Keratinocyte (primary cell): ENCODE data around the gene IL19. TPM values are rescaled to one million over a fixed set of nuclear protein-coding genes. Genes with fewer than 3 reads are reported as not detected.

Source experiments
- DNase-seq: peaks from one replicate; pipeline ENCODE4 v3.0.0-alpha.2; 2011; ENCODE audit warnings: low read depth, missing footprints, low spot score
- FAIRE-seq: peaks from 2 replicates; lab custom pipeline; 2011; peaks lifted over from hg19 to GRCh38; lab: Jason Lieb, UNC
- H2AFZ ChIP-seq: 2 replicates; pipeline ENCODE4 v1.6.0; 2012; ENCODE audit warnings: low read length, control low read depth, inconsistent platforms; ENCODE audit not compliant: control insufficient read depth
- H3K27ac ChIP-seq: 2 replicates; pipeline ENCODE4 v1.5.1; 2011; ENCODE audit warnings: low read length; ENCODE audit not compliant: control insufficient read depth, insufficient read depth
- H3K27me3 ChIP-seq: 3 replicates; pipeline ENCODE4 v1.6.0; 2011; ENCODE audit warnings: low read length; ENCODE audit not compliant: control insufficient read depth, insufficient read depth; ENCODE audit errors: extremely low read depth
- H3K36me3 ChIP-seq, 2 experiments: 2 replicates in 1 of 2; 3 replicates in 1 of 2; pipeline ENCODE4 v1.5.1; 2011; ENCODE audit warnings: low read length in 2 of 2, mild to moderate bottlenecking in 1 of 2; ENCODE audit not compliant: control insufficient read depth in 2 of 2, insufficient read depth in 2 of 2; ENCODE audit errors: extremely low read depth in 1 of 2
- H3K4me1 ChIP-seq: 3 replicates; pipeline ENCODE4 v1.5.1; 2011; ENCODE audit warnings: low read length; ENCODE audit not compliant: control insufficient read depth, insufficient read depth; ENCODE audit errors: extremely low read depth
- H3K4me2 ChIP-seq: 3 replicates; pipeline ENCODE4 v1.6.0; 2011; ENCODE audit warnings: low read depth, low read length; ENCODE audit not compliant: control insufficient read depth, insufficient read depth; ENCODE audit errors: extremely low read depth
- H3K4me3 ChIP-seq, 3 experiments: fragments of 200-600 bp in 1 of 3; sonication (generic) in 1 of 3; 2 replicates in 2 of 3; 3 replicates in 1 of 3; pipeline ENCODE4 v1.5.1; 2011 to 2016; ENCODE audit warnings: low read length in 3 of 3, mild to moderate bottlenecking in 3 of 3, control low read depth in 2 of 3, inconsistent platforms in 1 of 3, low read depth in 1 of 3, mixed read lengths in 1 of 3, mixed run types in 1 of 3, moderate library complexity in 1 of 3; ENCODE audit not compliant: control insufficient read depth in 2 of 3, insufficient read depth in 2 of 3; ENCODE audit errors: extremely low read depth in 1 of 3
- H3K79me2 ChIP-seq: 2 replicates; pipeline ENCODE4 v1.6.0; 2012; ENCODE audit warnings: low read length; ENCODE audit not compliant: control insufficient read depth, insufficient read depth
- H3K9ac ChIP-seq: 3 replicates; pipeline ENCODE4 v1.6.0; 2011; ENCODE audit warnings: low read length; ENCODE audit not compliant: control insufficient read depth, insufficient read depth; ENCODE audit errors: extremely low read depth
- H3K9me1 ChIP-seq: 3 replicates; pipeline ENCODE4 v1.6.0; 2011; ENCODE audit warnings: low read length; ENCODE audit not compliant: control insufficient read depth, insufficient read depth; ENCODE audit errors: extremely low read depth
- H3K9me3 ChIP-seq: 2 replicates; pipeline ENCODE4 v1.5.1; 2012; ENCODE audit warnings: low read depth, low read length; ENCODE audit not compliant: control insufficient read depth
- H4K20me1 ChIP-seq: 3 replicates; pipeline ENCODE4 v1.6.0; 2011; ENCODE audit warnings: low read length; ENCODE audit not compliant: control insufficient read depth, insufficient read depth; ENCODE audit errors: extremely low read depth
- EZH2 ChIP-seq: IDR thresholded peaks from one replicate; pipeline ENCODE4 v1.6.1; 2012; ENCODE audit warnings: inconsistent platforms, mild to moderate bottlenecking, low read length, moderate library complexity
- dilution Hi-C: fragments of 300-500 bp; cut with MboI; formaldehyde crosslinking; loops from one replicate; pipeline ENCODE4 v1.7.0; 2020; ENCODE audit warnings: low sequenced_read_pairs; ENCODE audit not compliant: extremely low pct_ligation_motif_present
- polyA plus RNA-seq, 5 experiments: library from polyadenylated mRNA; depleted of rRNA in 3 of 5; stranded (reverse) in 3 of 5; stranded (forward) in 1 of 5; unstranded in 1 of 5; fragments of >200 nt; gene quantifications; 1 replicate in 1 of 5; 2 replicates in 3 of 5; 3 replicates in 1 of 5; pipeline versions ENCODE4 v1.2.1 to v1.2.3, GENCODE V29; 2011 to 2012; ENCODE audit warnings: missing spikeins in 2 of 5, low read depth in 1 of 5, low replicate concordance in 1 of 5
- TF ChIP-seq, protein P1 (sequence below), 3 experiments: IDR thresholded peaks in 1 of 3; conservative IDR thresholded peaks in 1 of 3; optimal IDR thresholded peaks in 1 of 3; 2 replicates in 2 of 3; 3 replicates in 1 of 3; pipeline versions ENCODE3 to v1.5.1; 2011; ENCODE audit warnings: low read length in 3 of 3, mild to moderate bottlenecking in 3 of 3, moderate library complexity in 2 of 3, control low read depth in 1 of 3, inconsistent platforms in 1 of 3; ENCODE audit not compliant: insufficient read depth in 2 of 3; ENCODE audit errors: extremely low read depth in 1 of 3

IL19 gene
- polyA plus RNA-seq, 1 donor (not counting 4 experiments of a cell fraction or from before 2014, with no cell fraction given) = not detected

DNA sequence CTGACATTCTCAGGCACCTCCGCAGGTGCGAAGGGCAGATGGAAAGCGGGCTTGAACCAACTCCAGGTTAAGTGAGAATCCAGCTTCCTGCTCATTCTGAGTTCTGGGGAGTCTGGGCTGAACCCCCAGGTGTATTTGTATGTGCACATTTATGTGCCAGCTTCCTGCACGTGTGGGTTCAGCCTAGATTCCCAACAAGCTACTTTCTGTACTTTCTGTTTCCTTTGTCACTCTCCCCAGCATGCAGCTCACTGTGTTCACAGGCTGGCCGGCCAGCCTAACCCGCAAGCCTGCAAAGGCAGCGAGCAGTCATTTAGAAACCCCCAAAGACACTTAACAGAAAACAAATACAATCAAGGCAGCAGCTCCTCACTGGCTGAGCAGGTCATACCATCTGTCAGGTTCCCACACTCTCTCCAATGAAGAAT lies 1.3 kb upstream of the IL19 start:
- H3K27me3 ChIP-seq = peaks cover 32% of the 10 kb centered on the region
- H3K9me1 ChIP-seq = no peaks in the 10 kb centered on the region
- no peak for DNase-seq
- no peak overlapping the region for H3K9ac ChIP-seq
- no peak overlapping the region for H3K4me2 ChIP-seq
- H3K36me3 ChIP-seq = no peaks in the 10 kb centered on the region
- H3K27ac ChIP-seq = no peak overlapping the region
- H2AFZ ChIP-seq = no peak overlapping the region
- H3K4me3 ChIP-seq = no peak overlapping the region
- H4K20me1 ChIP-seq = no peaks in the 10 kb centered on the region
- no peaks in the 10 kb centered on the region for H3K79me2 ChIP-seq
- peaks cover 5% of the 10 kb centered on the region for H3K4me1 ChIP-seq
- dilution Hi-C loops = loop anchor here (25.0 kb wide), 1 partner anchor 218 kb away; no protein-coding TSS in a partner anchor
- H3K9me3 ChIP-seq = no peaks in the 10 kb centered on the region
- no peak for FAIRE-seq
- no peak for TF ChIP-seq EZH2

DNA sequence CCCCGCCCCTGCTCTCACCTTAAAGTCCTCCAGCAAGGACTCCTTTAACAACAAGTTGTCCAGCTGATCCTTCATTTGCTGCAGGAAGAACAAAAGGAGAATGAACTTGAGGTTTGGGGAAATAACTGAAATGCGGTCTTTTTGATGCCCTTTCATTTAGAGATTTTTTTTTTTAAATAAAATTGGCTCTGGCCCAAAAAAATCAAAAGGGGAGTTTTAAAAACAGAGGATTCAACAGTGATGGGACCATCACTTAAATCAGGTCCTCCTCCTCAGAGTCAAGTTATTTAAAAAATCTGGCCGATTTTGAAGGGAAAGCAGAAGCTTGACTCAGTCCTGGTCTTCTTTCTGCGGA lies 742 bp downstream of the IL19 start:
- DNase-seq (no peak), FAIRE-seq (no peak)
- Histone ChIP-seq H3K79me2 (no peaks in the 10 kb centered on the region), H3K9me3 (no peaks in the 10 kb centered on the region), H3K4me3 (no peak overlapping the region), H3K9me1 (no peaks in the 10 kb centered on the region), H3K9ac (no peak overlapping the region), H3K27ac (no peak overlapping the region), H3K27me3 (peaks cover 37% of the 10 kb centered on the region), H3K4me2 (no peak overlapping the region), H3K4me1 (peaks cover 5% of the 10 kb centered on the region), H2AFZ (no peak overlapping the region), H4K20me1 (no peaks in the 10 kb centered on the region), H3K36me3 (no peaks in the 10 kb centered on the region)
- dilution Hi-C loops = loop anchor here (25.0 kb wide), 1 partner anchor 216 kb away; no protein-coding TSS in a partner anchor
- TF ChIP-seq EZH2 = no peak
- TF ChIP-seq, protein P1, sequence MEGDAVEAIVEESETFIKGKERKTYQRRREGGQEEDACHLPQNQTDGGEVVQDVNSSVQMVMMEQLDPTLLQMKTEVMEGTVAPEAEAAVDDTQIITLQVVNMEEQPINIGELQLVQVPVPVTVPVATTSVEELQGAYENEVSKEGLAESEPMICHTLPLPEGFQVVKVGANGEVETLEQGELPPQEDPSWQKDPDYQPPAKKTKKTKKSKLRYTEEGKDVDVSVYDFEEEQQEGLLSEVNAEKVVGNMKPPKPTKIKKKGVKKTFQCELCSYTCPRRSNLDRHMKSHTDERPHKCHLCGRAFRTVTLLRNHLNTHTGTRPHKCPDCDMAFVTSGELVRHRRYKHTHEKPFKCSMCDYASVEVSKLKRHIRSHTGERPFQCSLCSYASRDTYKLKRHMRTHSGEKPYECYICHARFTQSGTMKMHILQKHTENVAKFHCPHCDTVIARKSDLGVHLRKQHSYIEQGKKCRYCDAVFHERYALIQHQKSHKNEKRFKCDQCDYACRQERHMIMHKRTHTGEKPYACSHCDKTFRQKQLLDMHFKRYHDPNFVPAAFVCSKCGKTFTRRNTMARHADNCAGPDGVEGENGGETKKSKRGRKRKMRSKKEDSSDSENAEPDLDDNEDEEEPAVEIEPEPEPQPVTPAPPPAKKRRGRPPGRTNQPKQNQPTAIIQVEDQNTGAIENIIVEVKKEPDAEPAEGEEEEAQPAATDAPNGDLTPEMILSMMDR (optimal IDR thresholded peaks at IDR 0.05 in 1 of 3, IDR thresholded peaks at IDR 0.05 in 1 of 3, conservative IDR thresholded peaks at IDR 0.05 in 1 of 3; ENCODE audit: extremely low read depth in 1 of 3, insufficient read depth in 2 of 3, low read length in 3 of 3) = no peak
